ENCODE results near the gene ELL.

The ELL gene

GRCh38 chr19:18465214-18465963 lies 56.5 kb downstream of the ELL start:
- no peak for TF ChIP-seq SNAI2 (CRISPR knock-in tag; IDR thresholded peaks at IDR 0.05)
- no peak for TF ChIP-seq BACH2 (CRISPR knock-in tag; IDR thresholded peaks at IDR 0.05; ENCODE audit: borderline replicate concordance)
- TF ChIP-seq ISL1 (CRISPR knock-in tag; IDR thresholded peaks at IDR 0.05) = no peak
- TF ChIP-seq GLIS3 (CRISPR knock-in tag; IDR thresholded peaks at IDR 0.05) = no peak
- TF ChIP-seq ESRRG (CRISPR knock-in tag; IDR thresholded peaks at IDR 0.05) = no peak
- TF ChIP-seq CSDC2 (CRISPR knock-in tag; IDR thresholded peaks at IDR 0.05) = no peak
- no peak for TF ChIP-seq RARB (CRISPR knock-in tag; IDR thresholded peaks at IDR 0.05)
- no peak for TF ChIP-seq ARNTL (CRISPR knock-in tag; IDR thresholded peaks at IDR 0.05; ENCODE audit: borderline replicate concordance, low read depth)
- TF ChIP-seq ZFP30 (CRISPR knock-in tag; IDR thresholded peaks at IDR 0.05) = no peak
- TF ChIP-seq OSR1 (CRISPR knock-in tag; IDR thresholded peaks at IDR 0.05) = no peak
- no peak for TF ChIP-seq ZNF8 (CRISPR knock-in tag; IDR thresholded peaks at IDR 0.05)
- TF ChIP-seq CREB5 (CRISPR knock-in tag; IDR thresholded peaks at IDR 0.05; ENCODE audit: low read depth) = no peak
- TF ChIP-seq ZFP3 (CRISPR knock-in tag; IDR thresholded peaks at IDR 0.05) = no peak
- TF ChIP-seq PPARA (CRISPR knock-in tag; IDR thresholded peaks at IDR 0.05; ENCODE audit: borderline replicate concordance) = no peak
- TF ChIP-seq, protein P1, sequence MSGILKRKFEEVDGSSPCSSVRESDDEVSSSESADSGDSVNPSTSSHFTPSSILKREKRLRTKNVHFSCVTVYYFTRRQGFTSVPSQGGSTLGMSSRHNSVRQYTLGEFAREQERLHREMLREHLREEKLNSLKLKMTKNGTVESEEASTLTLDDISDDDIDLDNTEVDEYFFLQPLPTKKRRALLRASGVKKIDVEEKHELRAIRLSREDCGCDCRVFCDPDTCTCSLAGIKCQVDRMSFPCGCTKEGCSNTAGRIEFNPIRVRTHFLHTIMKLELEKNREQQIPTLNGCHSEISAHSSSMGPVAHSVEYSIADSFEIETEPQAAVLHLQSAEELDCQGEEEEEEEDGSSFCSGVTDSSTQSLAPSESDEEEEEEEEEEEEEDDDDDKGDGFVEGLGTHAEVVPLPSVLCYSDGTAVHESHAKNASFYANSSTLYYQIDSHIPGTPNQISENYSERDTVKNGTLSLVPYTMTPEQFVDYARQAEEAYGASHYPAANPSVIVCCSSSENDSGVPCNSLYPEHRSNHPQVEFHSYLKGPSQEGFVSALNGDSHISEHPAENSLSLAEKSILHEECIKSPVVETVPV (CRISPR knock-in tag; IDR thresholded peaks at IDR 0.05) = no peak
- no peak for TF ChIP-seq ZC3H10 (CRISPR knock-in tag; IDR thresholded peaks at IDR 0.05)
- TF ChIP-seq, protein P2, sequence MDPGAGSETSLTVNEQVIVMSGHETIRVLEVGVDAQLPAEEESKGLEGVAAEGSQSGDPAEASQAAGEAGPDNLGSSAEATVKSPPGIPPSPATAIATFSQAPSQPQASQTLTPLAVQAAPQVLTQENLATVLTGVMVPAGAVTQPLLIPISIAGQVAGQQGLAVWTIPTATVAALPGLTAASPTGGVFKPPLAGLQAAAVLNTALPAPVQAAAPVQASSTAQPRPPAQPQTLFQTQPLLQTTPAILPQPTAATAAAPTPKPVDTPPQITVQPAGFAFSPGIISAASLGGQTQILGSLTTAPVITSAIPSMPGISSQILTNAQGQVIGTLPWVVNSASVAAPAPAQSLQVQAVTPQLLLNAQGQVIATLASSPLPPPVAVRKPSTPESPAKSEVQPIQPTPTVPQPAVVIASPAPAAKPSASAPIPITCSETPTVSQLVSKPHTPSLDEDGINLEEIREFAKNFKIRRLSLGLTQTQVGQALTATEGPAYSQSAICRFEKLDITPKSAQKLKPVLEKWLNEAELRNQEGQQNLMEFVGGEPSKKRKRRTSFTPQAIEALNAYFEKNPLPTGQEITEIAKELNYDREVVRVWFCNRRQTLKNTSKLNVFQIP (CRISPR knock-in tag; IDR thresholded peaks at IDR 0.05; ENCODE audit: borderline replicate concordance, low read depth) = no peak
- TF ChIP-seq TSHZ2 (CRISPR knock-in tag; IDR thresholded peaks at IDR 0.05) = no peak
- no peak for TF ChIP-seq TCF4 (CRISPR knock-in tag; IDR thresholded peaks at IDR 0.05; ENCODE audit: borderline replicate concordance)
- ATAC-seq = no peak

DNA sequence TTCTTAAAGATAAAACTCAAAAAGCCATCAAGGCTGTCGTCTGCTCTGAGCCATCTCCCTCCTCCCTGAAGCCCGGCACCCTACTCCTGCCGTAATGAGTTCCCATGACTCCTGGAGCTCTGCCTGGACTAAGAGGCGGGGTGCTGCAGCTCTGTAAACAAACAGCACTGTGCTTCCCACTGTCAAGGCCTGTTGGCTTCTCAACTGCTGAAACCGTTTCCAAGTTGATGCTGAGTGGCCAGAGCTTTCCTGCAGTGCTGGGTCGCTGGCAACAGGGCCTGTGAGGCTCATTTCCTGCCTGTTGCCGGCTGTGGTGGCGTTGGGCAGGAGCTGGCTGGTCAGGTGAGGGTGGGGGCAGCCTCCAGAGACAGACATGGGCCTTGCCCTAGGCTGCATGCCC lies 57.2 kb downstream of the ELL start:
- no peak for ATAC-seq
- TF ChIP-seq, protein P1 (CRISPR knock-in tag; IDR thresholded peaks at IDR 0.05) = no peak
- no peak for TF ChIP-seq PPARA (CRISPR knock-in tag; IDR thresholded peaks at IDR 0.05; ENCODE audit: borderline replicate concordance)
- TF ChIP-seq GLIS3 (CRISPR knock-in tag; IDR thresholded peaks at IDR 0.05) = no peak
- no peak for TF ChIP-seq BACH2 (CRISPR knock-in tag; IDR thresholded peaks at IDR 0.05; ENCODE audit: borderline replicate concordance)
- no peak for TF ChIP-seq OSR1 (CRISPR knock-in tag; IDR thresholded peaks at IDR 0.05)

DNA sequence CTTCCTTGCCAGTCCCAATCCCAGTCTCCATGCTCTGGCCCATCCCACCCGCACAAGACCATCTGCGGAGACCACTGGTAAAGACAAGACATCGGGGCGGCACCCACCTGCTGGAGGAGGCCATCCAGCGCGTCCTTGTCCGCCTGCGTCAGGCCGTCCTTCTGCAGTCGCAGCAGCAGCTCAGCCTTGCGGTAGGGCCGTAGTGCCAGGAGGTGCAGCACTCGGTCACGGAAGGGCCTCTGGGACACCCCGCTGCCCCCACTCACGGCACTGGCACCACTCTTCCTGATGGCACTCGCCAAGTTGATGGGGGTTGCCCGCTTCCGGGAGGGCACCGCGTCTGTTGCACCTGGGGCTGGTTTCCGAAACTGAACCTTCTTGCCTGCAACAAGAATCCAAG lies 60.4 kb downstream of the ELL start:
- ATAC-seq = no peak
- TF ChIP-seq, protein P1 (CRISPR knock-in tag; IDR thresholded peaks at IDR 0.05) = no peak
- TF ChIP-seq ZNF70 (CRISPR knock-in tag; IDR thresholded peaks at IDR 0.05) (no peak), ZFP3 (CRISPR knock-in tag; IDR thresholded peaks at IDR 0.05) (no peak), ZNF8 (CRISPR knock-in tag; IDR thresholded peaks at IDR 0.05) (no peak), RARB (CRISPR knock-in tag; IDR thresholded peaks at IDR 0.05) (no peak), CREB5 (CRISPR knock-in tag; IDR thresholded peaks at IDR 0.05; ENCODE audit: low read depth) (no peak), ZFP30 (CRISPR knock-in tag; IDR thresholded peaks at IDR 0.05) (no peak), PATZ1 (CRISPR knock-in tag; IDR thresholded peaks at IDR 0.05; ENCODE audit: borderline replicate concordance) (no peak), ZNF565 (CRISPR knock-in tag; conservative IDR thresholded peaks at IDR 0.05; ENCODE audit: low read depth) (no peak), PPARA (CRISPR knock-in tag; IDR thresholded peaks at IDR 0.05; ENCODE audit: borderline replicate concordance) (no peak), OSR1 (CRISPR knock-in tag; IDR thresholded peaks at IDR 0.05) (no peak), ESRRG (CRISPR knock-in tag; IDR thresholded peaks at IDR 0.05) (no peak)

All from SK-N-SH treated with all-trans-retinoic acid at 6 μM for 48 hours (cell line).